Mesendoderm (in vitro differentiated cells): ENCODE measurements around the gene NFU1.

ENCODE experiments used
- DNase-seq: peaks from one replicate; pipeline ENCODE4 v3.0.0; 2013
- H2AK5ac ChIP-seq: 2 replicates; pipeline ENCODE4 v1.6.1; 2013; ENCODE audit warnings: low read length, inconsistent platforms
- H2BK120ac ChIP-seq: 2 replicates; pipeline ENCODE4 v1.6.1; 2013; ENCODE audit warnings: low read depth, mild to moderate bottlenecking, low read length, moderate library complexity, mixed read lengths
- H2BK15ac ChIP-seq: replicated peaks from 2 replicates; pipeline ENCODE4 v1.6.1; 2013; ENCODE audit warnings: low read depth, mild to moderate bottlenecking, moderate library complexity
- H2BK5ac ChIP-seq: 2 replicates; pipeline ENCODE4 v1.6.1; 2013; ENCODE audit warnings: low read length, inconsistent platforms
- H3K18ac ChIP-seq: 2 replicates; pipeline ENCODE4 v1.6.1; 2013; ENCODE audit warnings: mild to moderate bottlenecking, low read length, mixed read lengths
- H3K23ac ChIP-seq: one replicate; pipeline ENCODE4 v1.6.1; 2013; ENCODE audit warnings: low read length
- H3K27ac ChIP-seq: 2 replicates; pipeline ENCODE4 v1.5.1; 2013; ENCODE audit warnings: low read depth, mild to moderate bottlenecking, inconsistent platforms, low read length, moderate library complexity
- H3K27me3 ChIP-seq: 2 replicates; pipeline ENCODE4 v1.6.1; 2013; ENCODE audit warnings: low read length, control low read depth, mild to moderate bottlenecking, inconsistent platforms; ENCODE audit not compliant: insufficient read depth, poor library complexity
- H3K36me3 ChIP-seq: 2 replicates; pipeline ENCODE4 v1.6.1; 2013; ENCODE audit warnings: low read length, inconsistent platforms; ENCODE audit not compliant: control insufficient read depth, insufficient read depth
- H3K4ac ChIP-seq: one replicate; pipeline ENCODE4 v1.6.1; 2013; ENCODE audit warnings: low read depth, mild to moderate bottlenecking, low read length, moderate library complexity
- H3K4me1 ChIP-seq: 2 replicates; pipeline ENCODE4 v1.6.1; 2013; ENCODE audit warnings: low read depth, low read length, inconsistent platforms; ENCODE audit not compliant: control insufficient read depth
- H3K4me2 ChIP-seq: 2 replicates; pipeline ENCODE4 v1.6.1; 2013; ENCODE audit warnings: low read length
- H3K4me3 ChIP-seq: 2 replicates; pipeline ENCODE4 v1.5.1; 2013; ENCODE audit warnings: mild to moderate bottlenecking, low read length
- H3K56ac ChIP-seq: one replicate; pipeline ENCODE4 v1.6.1; 2013; ENCODE audit warnings: low read length
- H3K79me1 ChIP-seq: 2 replicates; pipeline ENCODE4 v1.6.1; 2013; ENCODE audit warnings: low read length, inconsistent platforms
- H3K79me2 ChIP-seq: 2 replicates; pipeline ENCODE4 v1.6.1; 2013; ENCODE audit warnings: mild to moderate bottlenecking, low read length; ENCODE audit not compliant: control insufficient read depth, insufficient read depth
- H3K9ac ChIP-seq: 2 replicates; pipeline ENCODE4 v1.6.1; 2013; ENCODE audit warnings: low read length, inconsistent platforms
- H4K5ac ChIP-seq: one replicate; pipeline ENCODE4 v1.6.1; 2013; ENCODE audit warnings: low read length
- H4K8ac ChIP-seq: one replicate; pipeline ENCODE4 v1.6.1; 2013; ENCODE audit warnings: low read depth, mild to moderate bottlenecking, control low read depth, low read length, moderate library complexity
- WGBS: extraction: QIAGEN DNeasy Blood & Tissue Kit; methylation state at CpG from one replicate; pipeline ENCODE4 v1.1.7; 2013; ENCODE audit warnings: low lambda C conversion rate, missing lambda C conversion rate; ENCODE audit not compliant: insufficient coverage; ENCODE audit errors: extremely low coverage; 5-methylcytosine and 5-hydroxymethylcytosine counted together

NFU1 gene

GRCh38 chr2:69395866-69396265, 41.4 kb downstream of the NFU1 start:
- H3K23ac ChIP-seq = no peak overlapping the region
- H3K9ac ChIP-seq = no peak overlapping the region
- no peak overlapping the region for H2BK5ac ChIP-seq
- no peak overlapping the region for H2BK15ac ChIP-seq
- H3K4me3 ChIP-seq = no peak overlapping the region
- no peak overlapping the region for H3K56ac ChIP-seq
- no peak overlapping the region for H3K4ac ChIP-seq
- H3K27ac ChIP-seq = no peak overlapping the region
- no CpG with 5 or more reads among the region's 1 CpG for WGBS
- H3K4me1 ChIP-seq = no peaks in the 10 kb centered on the region
- H2AK5ac ChIP-seq = no peak overlapping the region
- no peaks in the 10 kb centered on the region for H3K79me2 ChIP-seq
- no peaks in the 10 kb centered on the region for H3K36me3 ChIP-seq
- no peak for DNase-seq
- H3K4me2 ChIP-seq = no peak overlapping the region
- H3K18ac ChIP-seq = no peak overlapping the region
- H4K8ac ChIP-seq = no peak overlapping the region
- H2BK120ac ChIP-seq = no peak overlapping the region
- H3K79me1 ChIP-seq = no peaks in the 10 kb centered on the region
- H3K27me3 ChIP-seq = no peaks in the 10 kb centered on the region
- no peak overlapping the region for H4K5ac ChIP-seq

GRCh38 chr2:69393963-69394362, 43.3 kb downstream of the NFU1 start:
- DNase-seq = no peak
- Histone ChIP-seq H3K9ac (no peak overlapping the region), H3K4me1 (no peaks in the 10 kb centered on the region), H4K8ac (no peak overlapping the region), H3K36me3 (no peaks in the 10 kb centered on the region), H2BK15ac (no peak overlapping the region), H3K4me3 (no peak overlapping the region), H3K79me1 (no peaks in the 10 kb centered on the region), H3K4me2 (no peak overlapping the region), H3K23ac (no peak overlapping the region), H3K79me2 (no peaks in the 10 kb centered on the region), H4K5ac (no peak overlapping the region), H3K27me3 (no peaks in the 10 kb centered on the region), H3K18ac (no peak overlapping the region), H3K4ac (no peak overlapping the region), H2BK120ac (no peak overlapping the region), H2BK5ac (no peak overlapping the region), H3K27ac (no peak overlapping the region), H2AK5ac (no peak overlapping the region), H3K56ac (no peak overlapping the region)

- H2BK15ac ChIP-seq = no peak overlapping the region
- no peak overlapping the region for H3K4me2 ChIP-seq
- no peak overlapping the region for H3K56ac ChIP-seq
- H3K36me3 ChIP-seq = no peaks in the 10 kb centered on the region
- no CpG with 5 or more reads among the region's 3 CpGs for WGBS
- no peak overlapping the region for H3K4ac ChIP-seq
- no peak overlapping the region for H3K18ac ChIP-seq
- H3K4me1 ChIP-seq = peaks cover 2% of the 10 kb centered on the region
- H2AK5ac ChIP-seq = no peak overlapping the region
- H4K8ac ChIP-seq = no peak overlapping the region
- no peak overlapping the region for H3K9ac ChIP-seq
- no peak for DNase-seq
- peaks cover 2% of the 10 kb centered on the region for H3K79me1 ChIP-seq
- H2BK5ac ChIP-seq = no peak overlapping the region
- H3K79me2 ChIP-seq = peaks cover 5% of the 10 kb centered on the region
- H3K4me3 ChIP-seq = no peak overlapping the region
- H3K27ac ChIP-seq = no peak overlapping the region
- H2BK120ac ChIP-seq = no peak overlapping the region
- H4K5ac ChIP-seq = no peak overlapping the region
- no peak overlapping the region for H3K23ac ChIP-seq
- no peaks in the 10 kb centered on the region for H3K27me3 ChIP-seq
Observed at GRCh38 chr2:69390471-69390870, 46.8 kb downstream of the NFU1 start.

GRCh38 chr2:69390001-69390400, 47.2 kb downstream of the NFU1 start:
- H3K36me3 ChIP-seq = no peaks in the 10 kb centered on the region
- no peak overlapping the region for H3K18ac ChIP-seq
- no peak overlapping the region for H3K9ac ChIP-seq
- no peak overlapping the region for H2AK5ac ChIP-seq
- no peak overlapping the region for H3K27ac ChIP-seq
- H4K8ac ChIP-seq = no peak overlapping the region
- no CpG with 5 or more reads among the region's 3 CpGs for WGBS
- no peak overlapping the region for H2BK15ac ChIP-seq
- H3K4me1 ChIP-seq = peaks cover 3% of the 10 kb centered on the region
- H3K4me3 ChIP-seq = no peak overlapping the region
- H3K79me2 ChIP-seq = peaks cover 7% of the 10 kb centered on the region
- no peak overlapping the region for H2BK120ac ChIP-seq
- no peak overlapping the region for H3K23ac ChIP-seq
- no peak overlapping the region for H4K5ac ChIP-seq
- no peak overlapping the region for H3K4ac ChIP-seq
- H3K79me1 ChIP-seq = peaks cover 2% of the 10 kb centered on the region
- H3K27me3 ChIP-seq = no peaks in the 10 kb centered on the region
- no peak for DNase-seq
- H3K4me2 ChIP-seq = no peak overlapping the region
- H2BK5ac ChIP-seq = no peak overlapping the region
- H3K56ac ChIP-seq = no peak overlapping the region

GRCh38 chr2:69389271-69389670, 48.0 kb downstream of the NFU1 start:
- H3K4me1 ChIP-seq = peaks cover 3% of the 10 kb centered on the region
- H2AK5ac ChIP-seq = no peak overlapping the region
- H3K27ac ChIP-seq = no peak overlapping the region
- H2BK15ac ChIP-seq = no peak overlapping the region
- H3K79me1 ChIP-seq = peaks cover 2% of the 10 kb centered on the region
- no peak overlapping the region for H3K9ac ChIP-seq
- H3K56ac ChIP-seq = no peak overlapping the region
- no peak overlapping the region for H4K5ac ChIP-seq
- H4K8ac ChIP-seq = no peak overlapping the region
- H3K4me3 ChIP-seq = no peak overlapping the region
- H2BK120ac ChIP-seq = no peak overlapping the region
- no peaks in the 10 kb centered on the region for H3K36me3 ChIP-seq
- no peak overlapping the region for H3K4ac ChIP-seq
- WGBS = no CpG with 5 or more reads among the region's 3 CpGs
- H3K79me2 ChIP-seq = peaks cover 11% of the 10 kb centered on the region
- no peak overlapping the region for H3K4me2 ChIP-seq
- no peak overlapping the region for H2BK5ac ChIP-seq
- DNase-seq = no peak
- H3K18ac ChIP-seq = no peak overlapping the region
- H3K27me3 ChIP-seq = no peaks in the 10 kb centered on the region
- no peak overlapping the region for H3K23ac ChIP-seq

- H3K4ac ChIP-seq = no peak overlapping the region
- peaks cover 3% of the 10 kb centered on the region for H3K4me1 ChIP-seq
- no peak overlapping the region for H2BK120ac ChIP-seq
- peak overlapping the region; percentile 56 for H3K4me3 ChIP-seq
- H3K23ac ChIP-seq = no peak overlapping the region
- no peak overlapping the region for H3K27ac ChIP-seq
- peaks cover 18% of the 10 kb centered on the region for H3K79me2 ChIP-seq
- no peak overlapping the region for H4K5ac ChIP-seq
- no peaks in the 10 kb centered on the region for H3K27me3 ChIP-seq
- H3K36me3 ChIP-seq = no peaks in the 10 kb centered on the region
- H3K79me1 ChIP-seq = peaks cover 2% of the 10 kb centered on the region
- H3K56ac ChIP-seq = peak overlapping the region; percentile 92
- no CpG with 5 or more reads among the region's 14 CpGs for WGBS
- peak overlapping the region; percentile 89 for H3K9ac ChIP-seq
- H3K4me2 ChIP-seq = peak overlapping the region; percentile 79
- no peak overlapping the region for H2AK5ac ChIP-seq
- peak overlapping the region; percentile 11 for H3K18ac ChIP-seq
- no peak overlapping the region for H2BK15ac ChIP-seq
- no peak overlapping the region for H2BK5ac ChIP-seq
- H4K8ac ChIP-seq = no peak overlapping the region
- no peak for DNase-seq
Observed at GRCh38 chr2:69387770-69388481, 49.3 kb downstream of the NFU1 start.
